ENCODE measurements around the gene PCDHGA4. TPM values are rescaled to one million over a fixed set of nuclear protein-coding genes. Genes with fewer than 3 reads are reported as not detected.

PCDHGA4 gene
- total and polyA plus RNA-seq, 2 of the 13 experiments (the other 11 are each of a cell fraction or from before 2014, with no cell fraction given): 0.49 to 0.58 TPM

GRCh38 chr5:141320225-141321169, 34.3 kb upstream of the PCDHGA4 start, which contains the start of gene TAF7 (continued):
- 0 out of 2 replicates have a peak, but pooled peaks have one; percentile 45 for TF ChIP-seq EED (CRISPR knock-in tag; IDR thresholded peaks at IDR 0.05)
- TF ChIP-seq XRCC5 (optimal IDR thresholded peaks at IDR 0.05; ENCODE audit: low read length): peak; percentile 48
- TF ChIP-seq RARA (CRISPR knock-in tag; IDR thresholded peaks at IDR 0.05): peak; percentile 23
- no peak; the same call in 1 of the 2 replicates for TF ChIP-seq ZFP90 (CRISPR knock-in tag; IDR thresholded peaks at IDR 0.05; ENCODE audit: borderline replicate concordance)
- peak; percentile 44; the same call in 1 of the 2 replicates for TF ChIP-seq ZBTB34 (CRISPR knock-in tag; IDR thresholded peaks at IDR 0.05)
- 0 out of 2 replicates have a peak, but pooled peaks have one; percentile 78 for TF ChIP-seq ZNF3 (CRISPR knock-in tag; IDR thresholded peaks at IDR 0.05)
- TF ChIP-seq ZNF24 (IDR thresholded peaks at IDR 0.05): no peak
- no peak for TF ChIP-seq ZNF326 (CRISPR knock-in tag; IDR thresholded peaks at IDR 0.05; ENCODE audit: borderline replicate concordance)
- TF ChIP-seq E2F5 (CRISPR knock-in tag; conservative IDR thresholded peaks at IDR 0.05): 0 out of 2 replicates have a peak, but pooled peaks have one; percentile 42
- TF ChIP-seq ZNF142 (CRISPR knock-in tag; IDR thresholded peaks at IDR 0.05): no peak; the same call in 1 of the 2 replicates
- TF ChIP-seq TRIM22 (IDR thresholded peaks at IDR 0.05): no peak

All from HepG2 (cell line).